ENCODE data around the gene TTC7B. TPM values are rescaled to one million over a fixed set of nuclear protein-coding genes. Genes with fewer than 3 reads are reported as not detected.

Gene TTC7B
- total and polyA plus RNA-seq, 2 experiments from 2014 or later: 7.9 to 28.6 TPM

- Mint-ChIP-seq H3K27me3 (ENCODE audit: insufficient read depth, low read depth, poor library complexity) (peaks cover 4% of the 10 kb centered on the region), H3K4me1 (peaks cover 28% of the 10 kb centered on the region), H3K4me3 (no peak overlapping the region; the same call in 2 of the 3 replicates), H3K27ac (no peak overlapping the region), H3K36me3 (ENCODE audit: low read depth) (no peaks in the 10 kb centered on the region), H3K9me3 (no peaks in the 10 kb centered on the region)
- H3K9me2 ChIP-seq (ENCODE audit: insufficient read depth): no peaks in the 10 kb centered on the region
- H3K4me2 ChIP-seq: no peak overlapping the region
- H3K4me1 ChIP-seq (ENCODE audit: insufficient read depth): peaks cover 4% of the 10 kb centered on the region
- no peaks in the 10 kb centered on the region for H3F3A ChIP-seq (replicated peaks; ENCODE audit: low read depth)
- no peaks in the 10 kb centered on the region for H3K79me2 ChIP-seq (replicated peaks; ENCODE audit: insufficient read depth)
- H3K4me3 ChIP-seq: no peak overlapping the region
- H3K36me3 ChIP-seq (ENCODE audit: insufficient read depth): no peaks in the 10 kb centered on the region
- H4K20me1 ChIP-seq (replicated peaks; ENCODE audit: insufficient read depth): no peaks in the 10 kb centered on the region; the same call in 1 of the 2 replicates
- TF ChIP-seq, protein P1, sequence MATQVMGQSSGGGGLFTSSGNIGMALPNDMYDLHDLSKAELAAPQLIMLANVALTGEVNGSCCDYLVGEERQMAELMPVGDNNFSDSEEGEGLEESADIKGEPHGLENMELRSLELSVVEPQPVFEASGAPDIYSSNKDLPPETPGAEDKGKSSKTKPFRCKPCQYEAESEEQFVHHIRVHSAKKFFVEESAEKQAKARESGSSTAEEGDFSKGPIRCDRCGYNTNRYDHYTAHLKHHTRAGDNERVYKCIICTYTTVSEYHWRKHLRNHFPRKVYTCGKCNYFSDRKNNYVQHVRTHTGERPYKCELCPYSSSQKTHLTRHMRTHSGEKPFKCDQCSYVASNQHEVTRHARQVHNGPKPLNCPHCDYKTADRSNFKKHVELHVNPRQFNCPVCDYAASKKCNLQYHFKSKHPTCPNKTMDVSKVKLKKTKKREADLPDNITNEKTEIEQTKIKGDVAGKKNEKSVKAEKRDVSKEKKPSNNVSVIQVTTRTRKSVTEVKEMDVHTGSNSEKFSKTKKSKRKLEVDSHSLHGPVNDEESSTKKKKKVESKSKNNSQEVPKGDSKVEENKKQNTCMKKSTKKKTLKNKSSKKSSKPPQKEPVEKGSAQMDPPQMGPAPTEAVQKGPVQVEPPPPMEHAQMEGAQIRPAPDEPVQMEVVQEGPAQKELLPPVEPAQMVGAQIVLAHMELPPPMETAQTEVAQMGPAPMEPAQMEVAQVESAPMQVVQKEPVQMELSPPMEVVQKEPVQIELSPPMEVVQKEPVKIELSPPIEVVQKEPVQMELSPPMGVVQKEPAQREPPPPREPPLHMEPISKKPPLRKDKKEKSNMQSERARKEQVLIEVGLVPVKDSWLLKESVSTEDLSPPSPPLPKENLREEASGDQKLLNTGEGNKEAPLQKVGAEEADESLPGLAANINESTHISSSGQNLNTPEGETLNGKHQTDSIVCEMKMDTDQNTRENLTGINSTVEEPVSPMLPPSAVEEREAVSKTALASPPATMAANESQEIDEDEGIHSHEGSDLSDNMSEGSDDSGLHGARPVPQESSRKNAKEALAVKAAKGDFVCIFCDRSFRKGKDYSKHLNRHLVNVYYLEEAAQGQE (IDR thresholded peaks at IDR 0.05; ENCODE audit: unreplicated experiment): no peak
- TF ChIP-seq POLR2AphosphoS5 (IDR thresholded peaks at IDR 0.05; ENCODE audit: low read depth): no peak
- no peak for TF ChIP-seq CREB1 (CRISPR knock-in tag; IDR thresholded peaks at IDR 0.05; ENCODE audit: low read depth)
- TF ChIP-seq EZH2phosphoT487 (IDR thresholded peaks at IDR 0.05; ENCODE audit: unreplicated experiment): no peak
- TF ChIP-seq ZNF114 (CRISPR knock-in tag; IDR thresholded peaks at IDR 0.05): no peak
- TF ChIP-seq ETS1 (IDR thresholded peaks at IDR 0.05): no peak
- TF ChIP-seq EZH2 (IDR thresholded peaks at IDR 0.05; ENCODE audit: low read depth, unreplicated experiment): no peak
- TF ChIP-seq ZNF331 (CRISPR knock-in tag; IDR thresholded peaks at IDR 0.05; ENCODE audit: low read depth): no peak
- no peak for TF ChIP-seq JUNB (IDR thresholded peaks at IDR 0.05; ENCODE audit: unreplicated experiment)
- TF ChIP-seq STAT1 (IDR thresholded peaks at IDR 0.05; ENCODE audit: unreplicated experiment): no peak
- no peak for TF ChIP-seq NANOG (IDR thresholded peaks at IDR 0.05; ENCODE audit: borderline replicate concordance)
- TF ChIP-seq, protein P2, sequence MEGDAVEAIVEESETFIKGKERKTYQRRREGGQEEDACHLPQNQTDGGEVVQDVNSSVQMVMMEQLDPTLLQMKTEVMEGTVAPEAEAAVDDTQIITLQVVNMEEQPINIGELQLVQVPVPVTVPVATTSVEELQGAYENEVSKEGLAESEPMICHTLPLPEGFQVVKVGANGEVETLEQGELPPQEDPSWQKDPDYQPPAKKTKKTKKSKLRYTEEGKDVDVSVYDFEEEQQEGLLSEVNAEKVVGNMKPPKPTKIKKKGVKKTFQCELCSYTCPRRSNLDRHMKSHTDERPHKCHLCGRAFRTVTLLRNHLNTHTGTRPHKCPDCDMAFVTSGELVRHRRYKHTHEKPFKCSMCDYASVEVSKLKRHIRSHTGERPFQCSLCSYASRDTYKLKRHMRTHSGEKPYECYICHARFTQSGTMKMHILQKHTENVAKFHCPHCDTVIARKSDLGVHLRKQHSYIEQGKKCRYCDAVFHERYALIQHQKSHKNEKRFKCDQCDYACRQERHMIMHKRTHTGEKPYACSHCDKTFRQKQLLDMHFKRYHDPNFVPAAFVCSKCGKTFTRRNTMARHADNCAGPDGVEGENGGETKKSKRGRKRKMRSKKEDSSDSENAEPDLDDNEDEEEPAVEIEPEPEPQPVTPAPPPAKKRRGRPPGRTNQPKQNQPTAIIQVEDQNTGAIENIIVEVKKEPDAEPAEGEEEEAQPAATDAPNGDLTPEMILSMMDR (conservative IDR thresholded peaks at IDR 0.05; ENCODE audit: low read depth in 2 of 2): no peak
- TF ChIP-seq ZNF462 (CRISPR knock-in tag; IDR thresholded peaks at IDR 0.05): no peak
- DNase-seq (ENCODE audit: low spot score) (no peak), ATAC-seq (no peak)
- H3K27me3 ChIP-seq (ENCODE audit: insufficient read depth): no peaks in the 10 kb centered on the region
- no peak overlapping the region for H2AFZ ChIP-seq
- H3K27ac ChIP-seq (ENCODE audit: low read depth): no peak overlapping the region
Measured at GRCh38 chr14:90579088-90579487, 237.1 kb downstream of the TTC7B start.

Data from GM23338 (cell line).